BE2C (cell line): ENCODE data around the gene POP5.

ENCODE experiments used
- DNase-seq: peaks from one replicate; pipeline ENCODE4 v3.0.0-alpha.2; 2020
- H3K27me3 ChIP-seq: fragments of 250-450 bp; sonication (Bioruptor Pico); 2 replicates; pipeline ENCODE4 v1.5.1; 2020; ENCODE audit warnings: mild to moderate bottlenecking
- H3K36me3 ChIP-seq: fragments of 250-450 bp; sonication (Bioruptor Pico); 2 replicates; pipeline ENCODE4 v1.5.1; 2020; ENCODE audit warnings: mild to moderate bottlenecking
- H3K4me1 ChIP-seq: fragments of 250-450 bp; sonication (Bioruptor Pico); 2 replicates; pipeline ENCODE4 v1.5.1; 2020
- H3K4me3 ChIP-seq: 2 replicates; pipeline ENCODE4 v1.5.1; 2011; ENCODE audit warnings: low read depth, low read length
- H3K9me3 ChIP-seq: fragments of 250-450 bp; sonication (Bioruptor Pico); 2 replicates; pipeline ENCODE4 v1.5.1; 2020
- CTCF ChIP-seq: IDR thresholded peaks from 2 replicates; pipeline ENCODE4 v1.5.1; 2012; ENCODE audit warnings: mild to moderate bottlenecking, low read depth, low read length

POP5 gene

GRCh38 chr12:120563495-120563894 is 17.7 kb downstream of the POP5 start:
- DNase-seq: no peak
- Histone ChIP-seq H3K27me3 (no peaks in the 10 kb centered on the region), H3K36me3 (peaks cover 77% of the 10 kb centered on the region), H3K4me3 (no peak overlapping the region), H3K4me1 (no peaks in the 10 kb centered on the region), H3K9me3 (no peaks in the 10 kb centered on the region)
- no peak for TF ChIP-seq CTCF

GRCh38 chr12:120562906-120563305 is 18.3 kb downstream of the POP5 start:
- Histone ChIP-seq H3K4me1 (no peaks in the 10 kb centered on the region), H3K27me3 (no peaks in the 10 kb centered on the region), H3K9me3 (no peaks in the 10 kb centered on the region), H3K4me3 (no peak overlapping the region), H3K36me3 (peaks cover 73% of the 10 kb centered on the region)
- no peak for TF ChIP-seq CTCF
- DNase-seq: no peak

GRCh38 chr12:120557589-120557988 is 23.6 kb downstream of the POP5 start:
- peaks cover 62% of the 10 kb centered on the region for H3K36me3 ChIP-seq
- no peaks in the 10 kb centered on the region for H3K9me3 ChIP-seq
- H3K4me3 ChIP-seq: no peak overlapping the region
- H3K27me3 ChIP-seq: no peaks in the 10 kb centered on the region
- no peak for TF ChIP-seq CTCF
- no peak for DNase-seq
- H3K4me1 ChIP-seq: peaks cover 2% of the 10 kb centered on the region; the same call in 1 of the 2 replicates

GRCh38 chr12:120554678-120555077 is 26.5 kb downstream of the POP5 start:
- Histone ChIP-seq H3K9me3 (no peaks in the 10 kb centered on the region), H3K4me1 (peaks cover 2% of the 10 kb centered on the region; the same call in 1 of the 2 replicates), H3K36me3 (peaks cover 40% of the 10 kb centered on the region), H3K27me3 (no peaks in the 10 kb centered on the region), H3K4me3 (no peak overlapping the region)
- no peak for DNase-seq
- TF ChIP-seq CTCF: no peak

GRCh38 chr12:120546050-120546386 is 35.2 kb downstream of the POP5 start:
- TF ChIP-seq CTCF: no peak
- H3K9me3 ChIP-seq: no peaks in the 10 kb centered on the region
- no peak overlapping the region for H3K4me3 ChIP-seq
- H3K27me3 ChIP-seq: no peaks in the 10 kb centered on the region
- H3K4me1 ChIP-seq: no peaks in the 10 kb centered on the region
- H3K36me3 ChIP-seq: peaks cover 38% of the 10 kb centered on the region
- no peak for DNase-seq

- H3K36me3 ChIP-seq: peaks cover 44% of the 10 kb centered on the region
- H3K4me1 ChIP-seq: no peaks in the 10 kb centered on the region
- no peak overlapping the region for H3K4me3 ChIP-seq
- no peak for DNase-seq
- no peaks in the 10 kb centered on the region for H3K9me3 ChIP-seq
- H3K27me3 ChIP-seq: no peaks in the 10 kb centered on the region
- no peak for TF ChIP-seq CTCF
These were observed 36.5 kb downstream of the POP5 start for GRCh38 chr12:120544691-120545090.
